ENCODE results near the gene RUVBL2.

GRCh38 chr19:48992581-48993174 is 1.0 kb upstream of the RUVBL2 start:
- TF ChIP-seq CTCF (IDR thresholded peaks at IDR 0.05) (no peak), EP300 (IDR thresholded peaks at IDR 0.05) (no peak), POLR2AphosphoS5 (IDR thresholded peaks at IDR 0.05) (no peak)
